Measurements from ENCODE around the gene SP140.

DNA sequence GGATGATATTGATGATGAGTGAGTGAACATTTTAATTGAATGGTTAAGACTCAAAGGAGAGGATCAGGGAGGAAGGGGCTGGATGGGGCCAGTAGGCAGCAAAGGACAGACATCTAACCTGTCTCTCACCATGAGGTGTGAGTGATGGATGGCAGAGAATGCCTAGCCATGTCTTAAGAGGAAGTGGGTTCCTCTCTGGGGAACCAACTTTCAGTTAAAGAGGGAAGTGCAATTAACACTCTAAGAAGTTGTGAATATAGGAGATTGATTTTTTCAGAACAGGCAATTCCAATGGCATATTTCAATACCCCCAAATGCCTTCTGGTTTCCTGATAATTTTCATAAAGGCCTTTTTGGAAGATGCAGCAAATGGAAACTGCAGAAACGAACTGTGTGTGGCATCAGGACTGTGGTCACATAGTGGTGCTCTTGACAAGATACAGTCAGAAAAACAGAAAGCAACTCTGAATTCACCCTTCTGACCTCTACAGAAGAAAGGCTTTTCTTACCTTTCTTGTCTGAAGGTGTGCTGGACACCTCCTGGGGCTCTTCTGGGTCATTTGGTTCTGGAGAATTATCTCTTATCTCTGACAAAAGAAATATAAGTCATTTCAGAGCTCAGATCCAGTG lies 16.0 kb upstream of the SP140 start:
- TF ChIP-seq, protein P1, sequence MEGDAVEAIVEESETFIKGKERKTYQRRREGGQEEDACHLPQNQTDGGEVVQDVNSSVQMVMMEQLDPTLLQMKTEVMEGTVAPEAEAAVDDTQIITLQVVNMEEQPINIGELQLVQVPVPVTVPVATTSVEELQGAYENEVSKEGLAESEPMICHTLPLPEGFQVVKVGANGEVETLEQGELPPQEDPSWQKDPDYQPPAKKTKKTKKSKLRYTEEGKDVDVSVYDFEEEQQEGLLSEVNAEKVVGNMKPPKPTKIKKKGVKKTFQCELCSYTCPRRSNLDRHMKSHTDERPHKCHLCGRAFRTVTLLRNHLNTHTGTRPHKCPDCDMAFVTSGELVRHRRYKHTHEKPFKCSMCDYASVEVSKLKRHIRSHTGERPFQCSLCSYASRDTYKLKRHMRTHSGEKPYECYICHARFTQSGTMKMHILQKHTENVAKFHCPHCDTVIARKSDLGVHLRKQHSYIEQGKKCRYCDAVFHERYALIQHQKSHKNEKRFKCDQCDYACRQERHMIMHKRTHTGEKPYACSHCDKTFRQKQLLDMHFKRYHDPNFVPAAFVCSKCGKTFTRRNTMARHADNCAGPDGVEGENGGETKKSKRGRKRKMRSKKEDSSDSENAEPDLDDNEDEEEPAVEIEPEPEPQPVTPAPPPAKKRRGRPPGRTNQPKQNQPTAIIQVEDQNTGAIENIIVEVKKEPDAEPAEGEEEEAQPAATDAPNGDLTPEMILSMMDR (conservative IDR thresholded peaks at IDR 0.05; ENCODE audit: low read length), result no peak
- no peak for TF ChIP-seq EZH2phosphoT487 (IDR thresholded peaks at IDR 0.05; ENCODE audit: borderline replicate concordance, low read depth, low read length)

All from OCI-LY7 (cell line).